Mammary epithelial cell (primary cell): ENCODE measurements around the gene TEAD3.

ENCODE experiments used
- CTCF ChIP-seq, 2 donors: IDR thresholded peaks in 1 of 2; conservative IDR thresholded peaks in 1 of 2; 2 replicates each; pipeline ENCODE4 v1.5.1; 2011 to 2012; ENCODE audit warnings: inconsistent platforms in 2 of 2, low read length in 2 of 2, mild to moderate bottlenecking in 2 of 2, control low read depth in 1 of 2, low read depth in 1 of 2; ENCODE audit not compliant: insufficient read depth in 1 of 2; ENCODE audit errors: extremely low read depth in 1 of 2
- EZH2 ChIP-seq: IDR thresholded peaks from 2 replicates; pipeline ENCODE4 v1.6.1; 2012; ENCODE audit warnings: low read length, inconsistent platforms, borderline replicate concordance

DNA sequence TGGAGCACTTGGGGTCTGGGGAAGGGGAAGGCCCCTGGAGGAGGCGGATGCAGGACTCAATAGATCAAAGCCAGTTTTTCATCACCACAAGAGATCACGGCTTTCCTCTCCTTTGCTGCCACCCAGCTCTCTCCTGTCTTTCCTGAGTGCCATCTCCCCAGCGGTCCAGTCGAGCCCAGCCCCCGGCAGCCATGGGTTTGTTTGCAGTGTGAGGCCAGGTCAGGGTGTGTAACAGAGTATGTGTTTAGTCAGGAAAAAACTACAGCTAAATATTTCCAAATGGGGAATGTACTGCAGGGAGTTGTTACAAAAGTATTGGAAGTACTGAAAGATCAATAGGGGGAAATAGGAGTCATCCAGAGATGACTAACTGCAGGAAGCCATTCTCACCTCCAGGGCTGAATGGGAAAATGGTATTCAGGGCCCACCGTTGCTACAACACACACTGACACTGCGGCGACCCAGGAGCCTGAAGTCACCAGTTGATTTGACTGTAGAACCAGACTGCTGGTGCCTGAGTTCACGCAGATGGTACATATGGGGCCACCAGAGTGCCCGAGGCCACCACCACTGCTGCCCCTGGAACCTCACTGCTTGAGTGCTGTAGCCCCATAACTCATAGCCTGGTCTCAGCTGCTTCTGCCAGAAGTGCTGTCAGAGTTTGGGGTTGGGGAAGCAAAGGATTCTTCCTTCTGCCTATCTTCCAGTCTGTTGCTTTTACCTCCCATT, 68.3 kb downstream of the TEAD3 start:
- no peak for TF ChIP-seq CTCF (conservative IDR thresholded peaks at IDR 0.05 in 1 of 2, IDR thresholded peaks at IDR 0.05 in 1 of 2; ENCODE audit: extremely low read depth in 1 of 2, insufficient read depth in 1 of 2, low read depth in 1 of 2, low read length in 2 of 2)
- no peak for TF ChIP-seq EZH2
